GM12875 (cell line): ENCODE data around the gene DLX6.

Source experiments
- H3K4me3 ChIP-seq: one replicate; pipeline ENCODE4 v1.5.1; 2011; ENCODE audit warnings: low read depth, low read length, control low read depth
- CTCF ChIP-seq: IDR thresholded peaks from 2 replicates; pipeline ENCODE4 v1.5.1; 2011; ENCODE audit warnings: low read depth, mild to moderate bottlenecking, control low read depth, inconsistent platforms, low read length, moderate library complexity, borderline replicate concordance; ENCODE audit not compliant: insufficient read depth

DLX6 gene

GRCh38 chr7:97012365-97013133, 7.2 kb downstream of the DLX6 start:
- no peak for TF ChIP-seq CTCF
- H3K4me3 ChIP-seq, result no peak overlapping the region

GRCh38 chr7:97013134-97013844, 7.9 kb downstream of the DLX6 start:
- H3K4me3 ChIP-seq, result no peak overlapping the region
- TF ChIP-seq CTCF, result no peak

GRCh38 chr7:97013845-97014134, 8.4 kb downstream of the DLX6 start:
- no peak for TF ChIP-seq CTCF
- H3K4me3 ChIP-seq, result no peak overlapping the region

- no peak for TF ChIP-seq CTCF
- H3K4me3 ChIP-seq, result no peak overlapping the region
Observed at GRCh38 chr7:97014145-97014750, 8.9 kb downstream of the DLX6 start.

GRCh38 chr7:97015279-97015678, 9.9 kb downstream of the DLX6 start:
- H3K4me3 ChIP-seq, result no peak overlapping the region
- TF ChIP-seq CTCF, result no peak

- no peak for TF ChIP-seq CTCF
- H3K4me3 ChIP-seq, result no peak overlapping the region
Observed at GRCh38 chr7:97015756-97016380, 10.5 kb downstream of the DLX6 start.
